Activated T-helper 9 cell treated with anti-CD3 and anti-CD28 coated beads, Interleukin-2, amount 50 U/mL, for 16 hours (primary cell): ENCODE results near the gene CA7.

Experiments
- DNase-seq: peaks from one replicate; pipeline ENCODE4 v3.0.0-alpha.2; 2020; ENCODE audit warnings: low read depth

Gene CA7

DNA sequence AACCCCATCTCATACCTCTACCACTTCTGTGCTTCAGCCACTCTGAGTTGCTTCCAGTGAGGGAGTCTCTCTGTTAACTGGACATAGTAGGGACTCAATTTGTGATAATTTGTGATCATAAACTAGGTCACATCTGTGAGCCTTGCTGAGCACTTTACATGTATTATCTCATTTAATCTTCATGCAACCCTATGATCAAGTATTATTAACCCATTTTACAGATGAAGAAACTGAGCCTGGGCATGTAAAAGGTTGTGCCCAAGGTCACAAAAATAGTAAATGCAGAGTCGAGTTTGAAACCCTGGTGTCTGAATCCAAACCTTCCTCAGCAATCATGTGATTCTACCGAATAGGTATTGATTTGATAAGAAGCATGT, 54.7 kb downstream of the CA7 start:
- no peak for DNase-seq

DNA sequence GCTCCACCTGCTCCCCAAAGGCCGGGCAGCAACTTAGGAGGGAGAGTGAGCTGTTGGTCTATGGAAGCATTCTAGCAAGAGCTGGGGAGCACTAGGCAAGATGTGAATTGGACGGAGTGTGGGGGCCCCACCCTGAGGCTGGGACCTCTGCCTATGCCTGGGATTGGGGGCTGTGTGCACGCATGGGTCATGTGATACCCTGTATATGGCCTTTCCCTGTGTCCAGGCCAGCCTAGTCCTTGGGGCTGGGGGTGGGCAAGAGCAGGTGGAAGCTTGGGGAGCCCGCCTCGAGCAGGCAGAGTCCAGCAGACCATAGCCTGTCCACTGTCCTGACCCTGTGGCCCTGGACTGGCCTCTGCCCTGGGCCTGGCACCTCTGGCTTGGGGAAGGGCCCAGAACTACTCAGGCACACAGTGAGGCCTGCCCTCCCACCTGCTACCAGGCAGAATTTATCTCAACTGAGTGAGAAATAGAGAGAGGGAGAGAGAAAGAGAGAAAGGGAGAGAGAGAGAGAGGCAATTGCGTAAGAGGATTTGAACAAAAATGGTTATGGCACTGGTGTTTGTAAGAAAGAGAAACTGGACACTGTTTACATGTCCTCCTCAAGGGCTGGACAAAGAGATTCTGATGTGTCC, 55.2 kb downstream of the CA7 start:
- DNase-seq: no peak

DNA sequence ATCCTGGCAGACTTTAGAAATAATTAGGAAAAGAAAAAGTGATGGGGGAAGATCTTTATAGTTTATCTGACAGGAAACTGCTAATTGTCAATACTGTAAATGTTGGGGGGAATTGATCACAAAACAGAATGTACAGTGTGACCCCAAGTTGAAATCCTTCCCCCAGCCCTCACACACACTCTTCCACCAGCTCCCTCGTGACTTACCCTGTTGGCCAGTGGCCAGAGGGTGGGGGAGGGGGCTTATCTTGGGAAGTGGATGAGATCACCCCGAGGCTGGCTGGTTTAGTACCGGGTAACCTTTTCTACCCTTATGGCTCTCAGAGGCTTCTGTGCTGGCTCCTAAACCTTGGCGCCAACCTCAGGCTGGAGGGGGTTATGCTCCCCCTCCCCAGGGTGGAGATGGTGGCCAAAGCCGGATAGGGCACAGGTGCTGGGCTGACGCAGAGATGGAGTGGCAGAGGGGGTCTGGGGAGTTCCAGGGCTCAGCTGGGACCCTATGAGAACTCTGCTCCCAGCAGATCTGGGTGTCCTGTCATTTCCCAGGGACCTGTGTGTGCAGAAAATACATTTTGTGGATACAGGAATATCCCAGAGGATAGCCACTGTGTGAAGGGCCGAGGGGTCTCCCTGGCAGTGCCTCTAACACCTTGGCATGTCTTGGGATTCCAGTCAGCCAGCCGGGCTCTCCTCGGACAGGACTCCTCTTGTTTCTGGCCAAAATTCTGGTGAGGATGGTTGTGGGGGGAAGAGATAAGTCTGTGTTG, 55.9 kb downstream of the CA7 start:
- DNase-seq: no peak

DNA sequence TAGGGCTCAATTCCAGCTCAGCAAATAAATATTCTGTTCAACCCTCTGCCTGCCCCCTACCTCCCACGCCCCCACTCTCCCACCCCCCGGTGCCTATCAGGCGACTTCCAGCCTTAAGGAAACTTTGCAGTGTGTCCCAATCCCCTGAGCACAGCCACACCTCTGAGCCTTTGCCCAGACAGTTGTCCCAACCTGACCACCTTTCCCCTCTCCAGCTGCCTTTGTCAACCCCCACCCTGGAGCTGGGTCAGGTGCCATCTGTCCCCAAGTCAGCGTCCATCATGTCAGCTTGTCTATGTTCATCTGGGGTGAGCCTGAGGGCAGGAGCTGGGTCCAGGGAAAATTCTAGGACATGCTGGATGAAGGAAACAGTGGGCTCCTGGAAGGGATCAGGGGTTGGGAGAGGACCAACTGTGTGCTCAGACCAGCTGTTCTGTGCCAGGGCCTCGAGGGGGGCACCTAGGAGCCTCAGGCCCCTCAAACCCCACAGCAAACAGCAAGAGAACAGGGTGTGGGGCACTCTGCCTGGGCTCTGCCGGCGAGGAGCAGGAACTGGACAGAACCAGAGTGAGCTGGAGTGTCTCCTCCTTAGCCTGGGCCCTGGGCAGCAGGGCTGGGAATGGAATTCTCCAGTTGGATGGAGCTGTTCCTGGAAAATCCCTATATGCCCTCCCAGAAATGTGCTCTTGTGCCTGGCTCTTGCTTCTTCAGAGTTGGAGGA, 56.7 kb downstream of the CA7 start:
- DNase-seq: no peak

DNA sequence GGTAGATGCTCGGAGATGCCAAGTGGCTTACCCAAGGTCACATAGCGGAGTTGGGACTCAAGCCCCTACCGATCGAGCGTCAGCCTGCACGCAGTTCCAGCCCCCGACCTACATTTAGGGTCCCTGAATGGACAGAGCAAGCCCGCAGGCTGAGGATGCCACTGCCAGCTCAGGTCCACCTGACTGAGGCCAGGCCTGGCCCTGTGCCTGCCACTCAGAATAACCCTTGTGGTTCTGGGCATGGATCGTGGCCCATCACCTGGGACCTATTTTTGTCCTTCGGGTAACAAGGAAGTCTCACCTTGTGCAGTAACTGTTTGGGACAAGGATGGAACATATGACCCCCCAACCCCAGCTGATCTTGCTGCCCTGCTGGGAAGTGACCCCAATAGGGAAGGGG, 57.4 kb downstream of the CA7 start:
- no peak for DNase-seq

DNA sequence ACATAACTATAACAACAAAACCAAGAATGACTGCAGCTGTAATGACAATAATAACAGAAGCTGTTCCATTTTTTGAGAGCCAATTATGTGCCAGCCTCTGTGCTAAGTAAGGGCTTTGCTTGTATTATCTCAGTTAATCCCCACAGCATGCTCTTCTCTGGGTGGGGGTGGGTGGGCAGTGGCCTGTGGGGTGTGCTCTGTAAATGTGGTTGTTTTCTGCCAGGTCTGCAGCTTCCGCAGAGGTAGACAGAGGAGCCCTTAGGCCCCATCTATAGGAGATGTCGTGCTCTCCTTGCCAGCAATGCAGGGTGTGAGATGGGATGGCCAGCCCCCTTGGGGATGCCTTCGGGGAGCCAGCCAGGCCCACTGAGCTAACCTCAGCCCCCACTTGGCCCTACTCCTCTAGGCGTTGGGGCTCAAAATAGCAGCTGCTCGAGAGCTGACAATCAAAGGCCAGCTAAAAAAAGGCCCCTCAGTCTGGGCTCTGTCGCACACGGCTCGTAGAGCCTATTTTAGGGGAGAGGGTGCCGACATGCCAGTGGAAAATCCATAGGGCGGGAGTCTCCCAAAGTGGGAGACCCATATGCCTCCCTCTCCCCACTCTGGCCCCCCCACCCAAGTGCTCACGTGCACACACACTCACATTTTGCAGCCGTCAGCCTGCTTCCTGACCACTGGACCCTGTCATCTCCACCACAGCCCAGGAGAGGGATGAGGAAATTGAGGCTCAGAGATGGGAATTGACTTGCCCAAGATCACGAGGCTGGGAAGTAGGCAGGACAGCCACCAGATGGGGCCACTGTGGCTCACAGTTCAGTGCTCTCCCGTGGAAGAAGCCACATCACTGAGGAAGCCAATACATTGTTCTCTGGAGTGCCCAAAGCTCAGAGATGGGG, 58.7 kb downstream of the CA7 start:
- no peak for DNase-seq
